ENCODE results near the gene SLC12A8. TPM values are rescaled to one million over a fixed set of nuclear protein-coding genes. Genes with fewer than 3 reads are reported as not detected.

SLC12A8 gene
- total RNA-seq, 4 donors from 2014 or later: 2.3 to 13.1 (median 3.9) TPM

GRCh38 chr3:125160606-125161371, 51.8 kb downstream of the SLC12A8 start:
- H3K4me3 ChIP-seq (ENCODE audit: low read depth, poor library complexity, severe bottlenecking): no peak overlapping the region
- no peak for DNase-seq (ENCODE audit: low spot score in 2 of 2)
- intact Hi-C loops (cut with DNase I; ENCODE audit: low total_unique reads): no loop called here
- 67 to 76% methylated on average over 9 of the region's 9 CpGs for WGBS, 2 donors
- TF ChIP-seq CTCF (IDR thresholded peaks at IDR 0.05) (no peak), POLR2A (IDR thresholded peaks at IDR 0.05) (no peak)

DNA sequence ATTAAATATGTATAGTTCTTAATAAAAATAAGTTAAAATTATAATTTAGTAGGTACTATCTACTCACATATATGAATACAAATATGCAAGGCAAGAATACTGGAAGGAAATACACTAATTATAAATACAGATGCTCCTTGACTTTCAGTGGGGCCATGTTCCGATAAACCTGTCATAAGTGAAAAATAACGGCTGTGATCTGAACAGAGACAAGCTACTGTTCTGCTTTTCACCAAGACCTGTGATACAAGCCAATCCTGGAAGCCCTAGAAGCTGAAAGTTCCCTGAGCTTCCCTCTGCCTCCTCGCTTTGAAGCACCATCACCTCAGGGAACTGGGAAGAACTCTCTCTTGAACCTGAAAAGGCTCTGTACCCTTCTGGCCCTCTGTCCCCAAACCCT, 55.4 kb downstream of the SLC12A8 start:
- TF ChIP-seq CTCF (IDR thresholded peaks at IDR 0.05) (no peak), POLR2A (IDR thresholded peaks at IDR 0.05) (no peak)
- 65 to 70% methylated on average over 3 of the region's 3 CpGs for WGBS, 2 donors
- DNase-seq (ENCODE audit: low spot score in 2 of 2): no peak
- intact Hi-C loops (cut with DNase I; ENCODE audit: low total_unique reads): no loop called here
- H3K4me3 ChIP-seq (ENCODE audit: low read depth, poor library complexity, severe bottlenecking): no peak overlapping the region

DNA sequence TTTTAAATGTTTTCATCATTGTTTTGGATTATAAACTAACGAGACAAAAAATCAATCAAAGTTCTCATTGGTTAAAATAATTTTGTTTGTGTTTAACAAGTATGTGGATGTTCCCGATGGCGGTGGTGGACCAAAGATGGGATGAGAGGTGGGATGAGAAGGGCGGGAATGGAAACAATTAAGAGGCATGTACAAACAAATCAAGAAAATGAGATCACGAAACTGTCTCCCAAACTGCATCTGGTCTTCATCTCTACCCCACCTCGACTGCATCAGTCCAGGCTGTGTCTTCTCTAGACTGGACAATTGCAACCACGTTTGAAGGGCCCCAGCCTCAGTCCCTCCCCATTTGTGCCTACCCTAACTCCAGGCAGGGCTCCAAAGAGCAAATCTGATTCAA, 56.1 kb downstream of the SLC12A8 start:
- no peak for TF ChIP-seq POLR2A (IDR thresholded peaks at IDR 0.05)
- TF ChIP-seq CTCF (IDR thresholded peaks at IDR 0.05): no peak
- no peak overlapping the region for H3K4me3 ChIP-seq (ENCODE audit: low read depth, poor library complexity, severe bottlenecking)
- intact Hi-C loops (cut with DNase I; ENCODE audit: low total_unique reads): no loop called here
- WGBS, 2 donors: 70 to 80% methylated on average over 7 of the region's 7 CpGs
- no peak for DNase-seq (ENCODE audit: low spot score in 2 of 2)

DNA sequence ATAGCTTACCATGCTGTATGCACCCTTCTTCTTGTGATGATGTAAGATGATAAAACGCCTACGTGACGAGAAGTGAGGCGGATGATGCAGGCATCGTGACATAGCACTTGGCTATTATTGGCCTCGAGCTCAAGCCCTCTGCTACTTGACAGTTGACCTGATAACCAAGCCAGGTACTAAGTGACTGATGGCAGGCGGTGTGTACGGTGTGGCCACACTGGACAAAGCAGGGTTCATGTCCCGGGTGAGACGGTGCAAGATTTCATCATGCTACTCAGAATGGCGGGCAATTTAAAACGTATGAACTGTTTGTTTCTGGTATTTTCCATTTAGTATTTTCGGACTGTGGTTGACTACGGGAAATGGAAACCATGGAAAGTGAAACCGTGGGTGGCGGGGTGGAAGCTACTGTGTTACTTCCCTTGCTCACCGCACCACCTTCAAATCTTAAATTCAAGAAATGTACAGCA, 57.7 kb downstream of the SLC12A8 start:
- no peak overlapping the region for H3K4me3 ChIP-seq (ENCODE audit: low read depth, poor library complexity, severe bottlenecking)
- no peak for DNase-seq (ENCODE audit: low spot score in 2 of 2)
- WGBS, 2 donors: 87 to 93% methylated on average over 17 of the region's 17 CpGs
- TF ChIP-seq CTCF (IDR thresholded peaks at IDR 0.05): no peak
- TF ChIP-seq POLR2A (IDR thresholded peaks at IDR 0.05): no peak
- intact Hi-C loops (cut with DNase I; ENCODE audit: low total_unique reads): no loop called here

GRCh38 chr3:125154110-125154509, 58.4 kb downstream of the SLC12A8 start:
- TF ChIP-seq CTCF (IDR thresholded peaks at IDR 0.05): no peak
- no peak for DNase-seq (ENCODE audit: low spot score in 2 of 2)
- no peak overlapping the region for H3K4me3 ChIP-seq (ENCODE audit: low read depth, poor library complexity, severe bottlenecking)
- intact Hi-C loops (cut with DNase I; ENCODE audit: low total_unique reads): no loop called here
- 80 to 96% methylated on average over 3 of the region's 3 CpGs for WGBS, 2 donors

- no peak for TF ChIP-seq POLR2A (IDR thresholded peaks at IDR 0.05)
- no peak for TF ChIP-seq CTCF (IDR thresholded peaks at IDR 0.05)
- H3K4me3 ChIP-seq (ENCODE audit: low read depth, poor library complexity, severe bottlenecking): no peak overlapping the region
- WGBS, 2 donors: 81 to 87% methylated on average over 10 of the region's 10 CpGs
- DNase-seq (ENCODE audit: low spot score in 2 of 2): no peak
- intact Hi-C loops (cut with DNase I; ENCODE audit: low total_unique reads): no loop called here
Measured at GRCh38 chr3:125152951-125153350, 59.6 kb downstream of the SLC12A8 start.
